Subcutaneous adipose tissue (tissue), 4 donors: ENCODE data around the gene FGFRL1. TPM values are rescaled to one million over a fixed set of nuclear protein-coding genes. Genes with fewer than 3 reads are reported as not detected.

ENCODE experiments used
- CTCF ChIP-seq: fragments of 450-650 bp; IDR thresholded peaks from one replicate; pipeline ENCODE4 v1.5.1; 2016; ENCODE audit warnings: low read depth, mild to moderate bottlenecking, control low read depth, antibody characterized with exemption, moderate library complexity
- total RNA-seq, 4 donors: library from RNA; depleted of rRNA; stranded (reverse); fragments of >200 nt; gene quantifications; one replicate each; pipeline ENCODE4 v1.1.0, GENCODE V29; 2016

The FGFRL1 gene
- total RNA-seq, 4 donors from 2014 or later = 12.6 to 113 (median 22.7) TPM

- no peak for TF ChIP-seq CTCF
Measured at GRCh38 chr4:1004557-1005485, 6.6 kb upstream of the FGFRL1 start.

GRCh38 chr4:1006856-1007255, 4.6 kb upstream of the FGFRL1 start:
- no peak for TF ChIP-seq CTCF

- TF ChIP-seq CTCF = no peak
Measured at GRCh38 chr4:1008840-1009541, 2.4 kb upstream of the FGFRL1 start.

- TF ChIP-seq CTCF = no peak
Measured at GRCh38 chr4:1009542-1010394, 1.7 kb upstream of the FGFRL1 start.

GRCh38 chr4:1010395-1011021, 918 bp upstream of the FGFRL1 start:
- TF ChIP-seq CTCF = no peak

GRCh38 chr4:1011666-1012033, 224 bp downstream of the FGFRL1 start:
- TF ChIP-seq CTCF = no peak
